OCI-LY3 (cell line): ENCODE measurements around the gene ADAMTS2.

Experiments
- CTCF ChIP-seq: fragments of 200-600, 300-600 bp; sonication (generic); IDR thresholded peaks from 2 replicates; pipeline ENCODE4 v1.5.1; 2014; ENCODE audit warnings: antibody characterized with exemption, low read length, low read depth
- EZH2phosphoT487 ChIP-seq: fragments of 200-600 bp; shearing (Covaris generic); IDR thresholded peaks from 2 replicates; pipeline ENCODE4 v1.6.1; 2018; ENCODE audit warnings: antibody characterized with exemption, mixed run types, low read depth

GRCh38 chr5:179146277-179146676 is 199.0 kb downstream of the ADAMTS2 start:
- TF ChIP-seq CTCF (no peak), EZH2phosphoT487 (no peak)
